MM.1S (cell line): ENCODE measurements around the gene AHCYL2.
A peak's percentile ranks its signal among the peaks of the same experiment; 100 is the strongest.

Experiments
- DNase-seq: peaks from one replicate; pipeline ENCODE4 v3.0.0-alpha.2; 2015
- H2AFZ ChIP-seq: fragments of 300-600 bp; sonication (generic); 2 replicates; pipeline ENCODE4 v1.6.0; 2016; ENCODE audit warnings: antibody characterized with exemption, low read length
- H3F3A ChIP-seq: fragments of 300-600 bp; sonication (generic); 2 replicates; pipeline ENCODE4 v1.6.1; 2016; ENCODE audit warnings: mild to moderate bottlenecking, antibody characterized with exemption, low read length, moderate library complexity, mixed read lengths; ENCODE audit not compliant: insufficient read depth
- H3K27ac ChIP-seq: fragments of 300-600 bp; sonication (generic); 2 replicates; pipeline ENCODE4 v1.5.1; 2016; ENCODE audit warnings: mild to moderate bottlenecking, low read length
- H3K27me3 ChIP-seq: fragments of 300-600 bp; sonication (generic); replicated peaks from 2 replicates; pipeline ENCODE4 v1.6.0; 2016; ENCODE audit warnings: low read length; ENCODE audit not compliant: insufficient read depth
- H3K36me3 ChIP-seq: fragments of 300-600 bp; sonication (generic); replicated peaks from 2 replicates; pipeline ENCODE4 v1.6.1; 2016; ENCODE audit warnings: mild to moderate bottlenecking, low read length, mixed read lengths; ENCODE audit not compliant: insufficient read depth
- H3K4me1 ChIP-seq: fragments of 300-600 bp; sonication (generic); 2 replicates; pipeline ENCODE4 v1.6.1; 2016; ENCODE audit warnings: low read length, mixed read lengths
- H3K4me2 ChIP-seq: fragments of 300-600 bp; sonication (generic); 2 replicates; pipeline ENCODE4 v1.6.0; 2016; ENCODE audit warnings: low read depth, low read length
- H3K4me3 ChIP-seq: fragments of 300-600 bp; sonication (generic); 2 replicates; pipeline ENCODE4 v1.5.1; 2016; ENCODE audit warnings: low read length, mixed read lengths
- H3K79me2 ChIP-seq: fragments of 300-600 bp; sonication (generic); 2 replicates; pipeline ENCODE4 v1.6.1; 2016; ENCODE audit warnings: mixed run types, low read length, mixed read lengths
- H3K9ac ChIP-seq: fragments of 300-600 bp; sonication (generic); 2 replicates; pipeline ENCODE4 v1.6.1; 2016; ENCODE audit warnings: low read length, mixed read lengths
- H3K9me2 ChIP-seq: fragments of 300-600 bp; sonication (generic); replicated peaks from 2 replicates; pipeline ENCODE4 v1.6.1; 2016; ENCODE audit warnings: mild to moderate bottlenecking, low read length, mixed read lengths; ENCODE audit not compliant: insufficient read depth
- H3K9me3 ChIP-seq: fragments of 300-600 bp; sonication (generic); replicated peaks from 2 replicates; pipeline ENCODE4 v1.6.1; 2016; ENCODE audit warnings: mild to moderate bottlenecking, low read length, mixed read lengths; ENCODE audit not compliant: insufficient read depth
- H4K20me1 ChIP-seq: fragments of 300-600 bp; sonication (generic); 2 replicates; pipeline ENCODE4 v1.6.1; 2016; ENCODE audit warnings: mild to moderate bottlenecking, low read length, moderate library complexity, mixed read lengths; ENCODE audit not compliant: insufficient read depth
- CTCF ChIP-seq: fragments of 300-600 bp; sonication (generic); IDR thresholded peaks from 2 replicates; pipeline ENCODE4 v1.5.1; 2016; ENCODE audit warnings: antibody characterized with exemption, low read length, mixed read lengths
- EZH2 ChIP-seq: fragments of 300-600 bp; sonication (generic); optimal IDR thresholded peaks from 2 replicates; pipeline ENCODE3; 2017; ENCODE audit warnings: low read depth, mild to moderate bottlenecking, antibody characterized with exemption, low read length, mixed read lengths
- EZH2phosphoT487 ChIP-seq: fragments of 300-600 bp; sonication (generic); IDR thresholded peaks from 2 replicates; pipeline ENCODE4 v1.6.1; 2018; ENCODE audit warnings: antibody characterized with exemption, low read length

The AHCYL2 gene

GRCh38 chr7:129257168-129257567 is 32.3 kb downstream of the AHCYL2 start:
- Histone ChIP-seq H4K20me1 (no peaks in the 10 kb centered on the region), H3K4me1 (peaks cover 14% of the 10 kb centered on the region), H3K27me3 (no peaks in the 10 kb centered on the region), H3K36me3 (no peaks in the 10 kb centered on the region), H3K9ac (no peak overlapping the region), H3K4me2 (no peak overlapping the region), H3K4me3 (no peak overlapping the region), H3K9me3 (no peaks in the 10 kb centered on the region), H3K27ac (no peak overlapping the region), H2AFZ (no peak overlapping the region), H3K79me2 (0 out of 2 replicates have a peak, but pooled peaks cover under 1% of the 10 kb centered on the region), H3K9me2 (no peaks in the 10 kb centered on the region), H3F3A (peaks cover 8% of the 10 kb centered on the region)
- TF ChIP-seq EZH2phosphoT487 (no peak), CTCF (no peak), EZH2 (no peak)
- DNase-seq, result no peak

- no peak overlapping the region for H3K4me2 ChIP-seq
- H3F3A ChIP-seq, result peaks cover 8% of the 10 kb centered on the region
- H2AFZ ChIP-seq, result no peak overlapping the region; the same call in 1 of the 2 replicates
- H3K9ac ChIP-seq, result no peak overlapping the region
- H3K4me1 ChIP-seq, result peaks cover 27% of the 10 kb centered on the region
- no peaks in the 10 kb centered on the region for H4K20me1 ChIP-seq
- no peaks in the 10 kb centered on the region for H3K9me3 ChIP-seq
- no peaks in the 10 kb centered on the region for H3K79me2 ChIP-seq
- no peak overlapping the region for H3K27ac ChIP-seq
- no peak overlapping the region for H3K4me3 ChIP-seq
- no peak for DNase-seq
- TF ChIP-seq EZH2phosphoT487, result no peak
- TF ChIP-seq EZH2, result no peak
- no peak for TF ChIP-seq CTCF
- no peaks in the 10 kb centered on the region for H3K36me3 ChIP-seq
- no peaks in the 10 kb centered on the region for H3K9me2 ChIP-seq
- H3K27me3 ChIP-seq, result no peaks in the 10 kb centered on the region
Observed at GRCh38 chr7:129258649-129259389, 34.0 kb downstream of the AHCYL2 start.

- TF ChIP-seq EZH2phosphoT487 (no peak), CTCF (no peak), EZH2 (no peak)
- H4K20me1 ChIP-seq, result no peaks in the 10 kb centered on the region
- peaks cover 8% of the 10 kb centered on the region for H3F3A ChIP-seq
- H2AFZ ChIP-seq, result no peak overlapping the region
- no peaks in the 10 kb centered on the region for H3K79me2 ChIP-seq
- no peak overlapping the region for H3K4me3 ChIP-seq
- H3K9me3 ChIP-seq, result no peaks in the 10 kb centered on the region
- no peaks in the 10 kb centered on the region for H3K36me3 ChIP-seq
- H3K4me2 ChIP-seq, result no peak overlapping the region
- peak; percentile 51 for DNase-seq
- peaks cover 27% of the 10 kb centered on the region for H3K4me1 ChIP-seq
- no peak overlapping the region for H3K27ac ChIP-seq
- H3K9ac ChIP-seq, result no peak overlapping the region
- H3K27me3 ChIP-seq, result no peaks in the 10 kb centered on the region
- H3K9me2 ChIP-seq, result no peaks in the 10 kb centered on the region
Observed at GRCh38 chr7:129262324-129262723, 37.5 kb downstream of the AHCYL2 start.
